HG03442 (cell line): Measurements from ENCODE around the gene MARK3.

ENCODE experiments used
- ATAC-seq: cut with Tn5 transposase; IDR thresholded peaks from one replicate; pipeline ENCODE4 v1.9.1; 2021; ENCODE audit warnings: mild to moderate bottlenecking, moderate library complexity; ENCODE audit not compliant: unreplicated experiment

The MARK3 gene

GRCh38 chr14:103546652-103547454, 161.6 kb downstream of the MARK3 start:
- no peak for ATAC-seq

- no peak for ATAC-seq
Measured at GRCh38 chr14:103547455-103547940, 162.3 kb downstream of the MARK3 start.

GRCh38 chr14:103547941-103548462, 162.8 kb downstream of the MARK3 start:
- ATAC-seq = no peak

- ATAC-seq = no peak
Measured at GRCh38 chr14:103548463-103549351, 163.5 kb downstream of the MARK3 start.

GRCh38 chr14:103549361-103550311, 164.4 kb downstream of the MARK3 start:
- no peak for ATAC-seq

- ATAC-seq = no peak
Measured at GRCh38 chr14:103550451-103551337, 165.5 kb downstream of the MARK3 start.

GRCh38 chr14:103551338-103551762, 166.1 kb downstream of the MARK3 start:
- ATAC-seq = no peak

- no peak for ATAC-seq
Measured at GRCh38 chr14:103552011-103552845, 167.0 kb downstream of the MARK3 start.

- ATAC-seq = no peak
Measured at GRCh38 chr14:103552846-103553210, 167.6 kb downstream of the MARK3 start.
